Measurements from ENCODE around the gene EIF1B. TPM values are rescaled to one million over a fixed set of nuclear protein-coding genes. Genes with fewer than 3 reads are reported as not detected.

EIF1B gene
- total and polyA plus RNA-seq, 2 donors from 2014 or later: 48.3 to 97.8 TPM

DNA sequence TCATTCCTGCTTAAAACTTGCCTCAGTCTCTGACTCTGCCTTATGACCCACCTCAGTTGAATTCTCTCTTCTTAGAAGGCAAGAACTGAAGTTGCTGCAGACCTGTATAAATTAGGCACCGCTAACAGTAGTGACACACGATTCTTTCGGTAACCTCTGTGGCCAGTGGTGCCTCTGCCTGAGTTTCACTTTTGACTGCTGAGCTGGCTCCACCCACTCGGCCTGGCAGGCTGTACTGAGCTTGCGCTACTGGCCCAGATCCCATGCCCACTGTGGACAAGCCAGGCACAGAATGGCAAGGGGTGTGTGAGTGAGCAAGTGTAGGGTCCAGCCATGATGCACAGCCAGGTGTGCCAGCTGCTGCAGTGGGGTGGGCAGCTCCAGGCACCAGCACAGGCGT lies 19.1 kb upstream of the EIF1B start:
- H3K4me3 ChIP-seq (ENCODE audit: low read length in 3 of 3): peak overlapping the region in 2 of 3 donors; percentile 4 to 42
- no peaks in the 10 kb centered on the region for H3K36me3 ChIP-seq (ENCODE audit: control insufficient read depth in 2 of 3, insufficient read depth in 3 of 3, low read length in 3 of 3)
- peak overlapping the region in 1 of 2 donors; percentile 56 for H3K27ac ChIP-seq (ENCODE audit: low read depth in 2 of 2, low read length in 2 of 2)
- no peak overlapping the region for H3K9ac ChIP-seq (ENCODE audit: low read length in 3 of 3)
- intact Hi-C loops (cut with DNase I): no loop called here
- TF ChIP-seq, protein P1, sequence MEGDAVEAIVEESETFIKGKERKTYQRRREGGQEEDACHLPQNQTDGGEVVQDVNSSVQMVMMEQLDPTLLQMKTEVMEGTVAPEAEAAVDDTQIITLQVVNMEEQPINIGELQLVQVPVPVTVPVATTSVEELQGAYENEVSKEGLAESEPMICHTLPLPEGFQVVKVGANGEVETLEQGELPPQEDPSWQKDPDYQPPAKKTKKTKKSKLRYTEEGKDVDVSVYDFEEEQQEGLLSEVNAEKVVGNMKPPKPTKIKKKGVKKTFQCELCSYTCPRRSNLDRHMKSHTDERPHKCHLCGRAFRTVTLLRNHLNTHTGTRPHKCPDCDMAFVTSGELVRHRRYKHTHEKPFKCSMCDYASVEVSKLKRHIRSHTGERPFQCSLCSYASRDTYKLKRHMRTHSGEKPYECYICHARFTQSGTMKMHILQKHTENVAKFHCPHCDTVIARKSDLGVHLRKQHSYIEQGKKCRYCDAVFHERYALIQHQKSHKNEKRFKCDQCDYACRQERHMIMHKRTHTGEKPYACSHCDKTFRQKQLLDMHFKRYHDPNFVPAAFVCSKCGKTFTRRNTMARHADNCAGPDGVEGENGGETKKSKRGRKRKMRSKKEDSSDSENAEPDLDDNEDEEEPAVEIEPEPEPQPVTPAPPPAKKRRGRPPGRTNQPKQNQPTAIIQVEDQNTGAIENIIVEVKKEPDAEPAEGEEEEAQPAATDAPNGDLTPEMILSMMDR (IDR thresholded peaks at IDR 0.05; ENCODE audit: borderline replicate concordance, extremely low read depth, insufficient read depth): no peak
- peaks cover 0 to 2% (median 0%) of the 10 kb centered on the region in 3 donors for H3K4me1 ChIP-seq (ENCODE audit: control insufficient read depth in 2 of 3, insufficient read depth in 2 of 3, low read depth in 1 of 3, low read length in 3 of 3)
- H3K27me3 ChIP-seq (ENCODE audit: control insufficient read depth, insufficient read depth, low read length): no peaks in the 10 kb centered on the region
- FAIRE-seq: no peak
- no peaks in the 10 kb centered on the region for H3K9me3 ChIP-seq (ENCODE audit: control insufficient read depth in 2 of 3, insufficient read depth in 1 of 3, low read length in 3 of 3)
- no peak for DNase-seq

- FAIRE-seq (no peak), DNase-seq (no peak)
- TF ChIP-seq, protein P1 (IDR thresholded peaks at IDR 0.05; ENCODE audit: borderline replicate concordance, extremely low read depth, insufficient read depth): no peak
- H3K4me3 ChIP-seq (ENCODE audit: low read length in 3 of 3): no peak overlapping the region
- H3K36me3 ChIP-seq (ENCODE audit: control insufficient read depth in 2 of 3, insufficient read depth in 3 of 3, low read length in 3 of 3): no peaks in the 10 kb centered on the region
- H3K27ac ChIP-seq (ENCODE audit: low read depth in 2 of 2, low read length in 2 of 2): no peak overlapping the region
- no peaks in the 10 kb centered on the region for H3K9me3 ChIP-seq (ENCODE audit: control insufficient read depth in 2 of 3, insufficient read depth in 1 of 3, low read length in 3 of 3)
- H3K9ac ChIP-seq (ENCODE audit: low read length in 3 of 3): no peak overlapping the region
- peaks cover 0 to 2% (median 0%) of the 10 kb centered on the region in 3 donors for H3K4me1 ChIP-seq (ENCODE audit: control insufficient read depth in 2 of 3, insufficient read depth in 2 of 3, low read depth in 1 of 3, low read length in 3 of 3)
- H3K27me3 ChIP-seq (ENCODE audit: control insufficient read depth, insufficient read depth, low read length): no peaks in the 10 kb centered on the region
- intact Hi-C loops (cut with DNase I): no loop called here
These were observed 18.0 kb upstream of the EIF1B start for GRCh38 chr3:40291471-40291870.

DNA sequence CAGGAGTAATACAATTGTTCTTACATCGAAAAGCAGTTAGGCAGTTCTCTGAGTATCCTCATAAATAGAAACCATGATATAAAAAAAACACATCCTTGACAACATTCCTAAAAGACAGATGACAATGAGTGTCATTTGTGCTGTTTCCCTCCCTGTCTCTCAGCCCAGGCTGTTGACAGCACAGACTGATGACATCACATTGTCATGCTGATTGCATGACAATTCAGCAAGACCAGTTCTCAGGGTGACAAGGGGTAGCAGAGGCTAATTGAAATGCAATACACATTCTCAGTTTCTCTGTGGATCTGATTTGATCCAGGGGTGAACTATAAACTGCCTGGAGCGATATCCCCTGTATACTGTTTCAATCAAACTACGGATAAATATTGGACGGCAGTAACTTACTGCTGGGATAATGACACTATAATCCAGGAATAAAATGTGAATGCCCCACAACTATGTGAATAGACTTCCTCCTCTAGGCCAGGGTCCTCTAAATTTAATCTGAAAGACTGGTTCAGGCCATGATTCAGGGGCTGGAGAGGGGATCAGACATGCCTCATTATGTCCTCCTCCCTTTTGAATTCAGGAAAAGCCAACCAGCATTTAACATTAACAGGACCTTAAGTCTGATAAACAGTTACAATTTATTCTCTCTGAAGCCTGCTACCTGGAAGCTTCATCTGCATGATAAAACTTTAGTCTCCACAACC lies 16.7 kb upstream of the EIF1B start:
- TF ChIP-seq, protein P1 (IDR thresholded peaks at IDR 0.05; ENCODE audit: borderline replicate concordance, extremely low read depth, insufficient read depth): no peak
- Histone ChIP-seq H3K27me3 (ENCODE audit: control insufficient read depth, insufficient read depth, low read length) (no peaks in the 10 kb centered on the region), H3K4me3 (ENCODE audit: low read length in 3 of 3) (no peak overlapping the region), H3K9ac (ENCODE audit: low read length in 3 of 3) (no peak overlapping the region), H3K27ac (ENCODE audit: low read depth in 2 of 2, low read length in 2 of 2) (no peak overlapping the region), H3K9me3 (ENCODE audit: control insufficient read depth in 2 of 3, insufficient read depth in 1 of 3, low read length in 3 of 3) (no peaks in the 10 kb centered on the region), H3K36me3 (ENCODE audit: control insufficient read depth in 2 of 3, insufficient read depth in 3 of 3, low read length in 3 of 3) (no peaks in the 10 kb centered on the region), H3K4me1 (ENCODE audit: control insufficient read depth in 2 of 3, insufficient read depth in 2 of 3, low read depth in 1 of 3, low read length in 3 of 3) (peaks cover 0 to 2% (median 0%) of the 10 kb centered on the region in 3 donors)
- DNase-seq (no peak), FAIRE-seq (no peak)
- intact Hi-C loops (cut with DNase I): no loop called here
